A673 (cell line): ENCODE results near the gene ZNF668. TPM values are rescaled to one million over a fixed set of nuclear protein-coding genes. Genes with fewer than 3 reads are reported as not detected.

ENCODE experiments used
- BruUV-seq: library from RNA; stranded (reverse); fragments of 400-500 nt; replicated peaks from 2 replicates; lab custom pipeline; 2021; lab: Mats Ljungman, UMichigan
- CTCF ChIA-PET: fragments of 300-600 bp; sonication (Branson Sonifier 250); formaldehyde crosslinking; loops from one replicate; lab custom pipeline; 2022; ENCODE audit warnings: antibody characterized with exemption; lab: Charles Lee
- POLR2A ChIA-PET: fragments of 300-600 bp; sonication (Branson Sonifier 250); formaldehyde crosslinking; loops from one replicate; lab custom pipeline; 2022; ENCODE audit warnings: antibody characterized with exemption; ENCODE audit not compliant: low non-redundant PET; lab: Charles Lee
- DNase-seq: peaks from one replicate; pipeline ENCODE4 v3.0.0-alpha.2; 2015; ENCODE audit warnings: low spot score
- H3K27ac ChIP-seq: fragments of 200-600 bp; sonication (generic); 2 replicates; pipeline ENCODE4 v1.5.1; 2016; ENCODE audit warnings: mixed run types, low read depth, mild to moderate bottlenecking, mixed read lengths, antibody characterized with exemption, low read length; ENCODE audit not compliant: poor library complexity, severe bottlenecking
- H3K27me3 ChIP-seq: fragments of 200-600 bp; sonication (generic); replicated peaks from 2 replicates; pipeline ENCODE4 v1.6.1; 2017; ENCODE audit warnings: mixed run types, low read depth, mild to moderate bottlenecking, mixed read lengths, antibody characterized with exemption, low read length; ENCODE audit not compliant: insufficient read depth, poor library complexity
- H3K36me3 ChIP-seq: fragments of 200-600 bp; sonication (generic); 2 replicates; pipeline ENCODE4 v1.6.1; 2016; ENCODE audit warnings: mixed run types, mild to moderate bottlenecking, mixed read lengths, antibody characterized with exemption, low read length; ENCODE audit not compliant: insufficient read depth, poor library complexity, severe bottlenecking
- H3K4me1 ChIP-seq: fragments of 200-600 bp; sonication (generic); 2 replicates; pipeline ENCODE4 v1.6.1; 2017; ENCODE audit warnings: mixed run types, mild to moderate bottlenecking, mixed read lengths, antibody characterized with exemption, low read length; ENCODE audit not compliant: insufficient read depth, poor library complexity, severe bottlenecking
- H3K4me3 ChIP-seq: fragments of 200-600 bp; sonication (generic); 2 replicates; pipeline ENCODE4 v1.5.1; 2016; ENCODE audit warnings: low read depth, mixed run types, mild to moderate bottlenecking, mixed read lengths, low read length; ENCODE audit not compliant: poor library complexity, severe bottlenecking
- H3K9me3 ChIP-seq: fragments of 200-600 bp; sonication (generic); 2 replicates; pipeline ENCODE4 v1.6.1; 2016; ENCODE audit warnings: mixed run types, low read depth, mild to moderate bottlenecking, mixed read lengths, antibody characterized with exemption, low read length; ENCODE audit not compliant: poor library complexity, severe bottlenecking
- EZH2 ChIP-seq: fragments of 200-600 bp; sonication (generic); IDR thresholded peaks from 2 replicates; pipeline ENCODE4 v1.6.1; 2017; ENCODE audit warnings: borderline replicate concordance, low read depth, mild to moderate bottlenecking, mixed read lengths, antibody characterized with exemption, low read length; ENCODE audit not compliant: poor library complexity, severe bottlenecking
- intact Hi-C: fragments of 100-400 bp; cut with micrococcal nuclease; formaldehyde crosslinking; loops from one replicate; pipeline ENCODE4 v1.10.0; 2022; ENCODE audit not compliant: unreplicated experiment
- total RNA-seq: library from RNA; stranded (reverse); gene quantifications from 2 replicates; pipeline ENCODE4 v1.2.3, GENCODE V29; 2021
- TF ChIP-seq, protein P1 (sequence below): fragments of 300-800, 200-600 bp; sonication (generic); conservative IDR thresholded peaks from 2 replicates; pipeline ENCODE4 v1.5.1; 2017; ENCODE audit warnings: low read depth, mild to moderate bottlenecking, antibody characterized with exemption, low read length, moderate library complexity, mixed read lengths

ZNF668 gene
- total RNA-seq, 1 experiment from 2014 or later: 19.8 TPM

DNA sequence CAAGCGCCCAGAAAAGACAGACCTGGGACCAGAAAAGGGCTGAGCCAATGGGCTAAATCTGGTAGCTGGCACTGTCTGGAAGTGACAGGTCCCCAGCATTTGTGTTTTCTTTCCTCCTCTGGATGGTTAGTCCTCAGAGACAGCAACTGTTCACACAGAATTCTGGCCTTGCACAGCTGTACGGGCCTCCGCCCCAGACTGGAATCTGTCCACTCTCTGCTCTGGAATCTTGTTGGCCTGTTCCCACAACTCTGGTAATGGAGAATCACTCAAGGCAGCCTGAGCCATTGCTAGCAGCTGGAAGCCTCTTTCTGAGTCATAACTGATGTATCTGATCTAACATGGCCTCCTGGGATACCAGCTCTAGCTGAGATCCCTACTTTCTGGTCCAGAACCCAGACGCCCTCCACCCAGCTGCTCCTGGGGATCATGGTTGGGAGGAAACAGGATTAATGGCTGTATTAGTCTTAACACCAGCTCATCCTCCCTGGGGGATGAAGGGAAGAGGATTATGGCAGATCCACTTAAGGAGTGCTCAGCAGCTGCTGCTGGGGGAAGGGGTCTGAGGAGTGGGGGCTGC is 9.1 kb downstream of the ZNF668 start:
- ChIA-PET POLR2A (no interaction called here), CTCF (no interaction called here)
- peak overlapping the region; percentile 85 for H3K27ac ChIP-seq
- H3K4me3 ChIP-seq: no peak overlapping the region
- no peaks in the 10 kb centered on the region for H3K27me3 ChIP-seq
- DNase-seq: peak; percentile 91
- intact Hi-C loops: no loop called here
- no TSS peak for BruUV-seq
- H3K4me1 ChIP-seq: peaks cover 14% of the 10 kb centered on the region
- peaks cover 11% of the 10 kb centered on the region for H3K36me3 ChIP-seq
- no peak for TF ChIP-seq EZH2
- TF ChIP-seq, protein P1, sequence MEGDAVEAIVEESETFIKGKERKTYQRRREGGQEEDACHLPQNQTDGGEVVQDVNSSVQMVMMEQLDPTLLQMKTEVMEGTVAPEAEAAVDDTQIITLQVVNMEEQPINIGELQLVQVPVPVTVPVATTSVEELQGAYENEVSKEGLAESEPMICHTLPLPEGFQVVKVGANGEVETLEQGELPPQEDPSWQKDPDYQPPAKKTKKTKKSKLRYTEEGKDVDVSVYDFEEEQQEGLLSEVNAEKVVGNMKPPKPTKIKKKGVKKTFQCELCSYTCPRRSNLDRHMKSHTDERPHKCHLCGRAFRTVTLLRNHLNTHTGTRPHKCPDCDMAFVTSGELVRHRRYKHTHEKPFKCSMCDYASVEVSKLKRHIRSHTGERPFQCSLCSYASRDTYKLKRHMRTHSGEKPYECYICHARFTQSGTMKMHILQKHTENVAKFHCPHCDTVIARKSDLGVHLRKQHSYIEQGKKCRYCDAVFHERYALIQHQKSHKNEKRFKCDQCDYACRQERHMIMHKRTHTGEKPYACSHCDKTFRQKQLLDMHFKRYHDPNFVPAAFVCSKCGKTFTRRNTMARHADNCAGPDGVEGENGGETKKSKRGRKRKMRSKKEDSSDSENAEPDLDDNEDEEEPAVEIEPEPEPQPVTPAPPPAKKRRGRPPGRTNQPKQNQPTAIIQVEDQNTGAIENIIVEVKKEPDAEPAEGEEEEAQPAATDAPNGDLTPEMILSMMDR: no peak
- H3K9me3 ChIP-seq: no peaks in the 10 kb centered on the region

DNA sequence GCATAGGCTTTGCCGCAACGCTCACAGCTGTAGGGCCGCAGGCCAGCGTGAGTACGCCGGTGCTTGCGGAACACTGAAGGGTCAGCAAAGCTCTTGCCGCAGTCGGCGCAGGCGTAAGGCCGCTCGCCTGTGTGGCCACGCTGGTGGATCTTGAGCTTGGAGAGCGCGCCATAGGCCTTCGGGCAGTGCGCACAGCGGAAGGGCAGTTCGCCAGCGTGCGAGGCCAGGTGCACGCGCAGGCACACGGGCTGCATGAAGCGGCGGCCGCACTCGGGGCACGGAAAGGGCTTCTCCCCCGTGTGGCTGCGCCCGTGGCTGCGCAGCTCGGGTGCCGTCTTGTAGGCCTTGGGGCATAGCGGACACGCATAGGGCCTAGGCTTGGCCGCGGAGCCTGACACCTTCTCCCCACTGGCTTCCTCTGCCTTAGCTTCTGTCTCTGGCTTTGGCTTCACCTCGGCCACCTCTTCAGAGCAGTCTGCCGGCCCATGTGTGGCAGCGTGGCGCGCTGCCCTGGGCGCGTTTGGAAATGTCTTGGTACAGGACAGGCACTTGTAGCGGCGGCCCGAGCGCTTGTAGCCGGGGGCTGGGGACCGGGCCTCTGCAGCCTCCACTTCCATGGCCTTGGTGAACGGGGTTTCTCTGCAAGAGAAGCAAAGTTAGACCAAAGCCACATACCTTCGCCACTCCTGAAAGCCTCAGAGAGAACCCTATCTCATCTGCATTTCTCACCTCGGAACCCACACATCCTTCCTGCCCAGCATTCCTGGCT is 10.0 kb downstream of the ZNF668 start:
- H3K4me3 ChIP-seq: no peak overlapping the region

DNA sequence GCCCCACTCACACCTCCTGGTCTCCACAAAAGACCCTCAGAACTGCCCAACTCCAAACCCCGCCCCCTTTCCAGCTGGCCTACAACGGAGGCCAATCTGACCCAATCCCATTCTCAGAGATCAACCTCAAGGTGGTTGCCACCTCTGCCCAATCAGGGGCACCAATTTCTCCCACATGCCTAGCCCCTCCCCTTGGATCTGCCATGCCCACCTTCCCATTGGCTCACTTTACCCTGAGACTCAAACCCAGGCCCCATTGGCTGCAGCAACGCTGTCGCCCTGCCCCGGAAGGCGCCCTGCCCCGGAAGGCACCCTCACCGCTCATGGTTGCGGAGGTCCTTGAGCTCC is 10.6 kb downstream of the ZNF668 start:
- no peak overlapping the region for H3K4me3 ChIP-seq
- no TSS peak for BruUV-seq
- H3K27me3 ChIP-seq: no peaks in the 10 kb centered on the region
- intact Hi-C loops: no loop called here
- H3K4me1 ChIP-seq: peaks cover 14% of the 10 kb centered on the region
- peaks cover 11% of the 10 kb centered on the region for H3K36me3 ChIP-seq
- TF ChIP-seq, protein P1: no peak
- TF ChIP-seq EZH2: no peak
- DNase-seq: no peak
- peak overlapping the region; percentile 10 for H3K27ac ChIP-seq
- ChIA-PET CTCF (no interaction called here), POLR2A (no interaction called here)
- H3K9me3 ChIP-seq: no peaks in the 10 kb centered on the region

More for the DNA sequence above, 10.0 kb downstream of the ZNF668 start:
- Histone ChIP-seq H3K4me1 (peaks cover 14% of the 10 kb centered on the region), H3K9me3 (no peaks in the 10 kb centered on the region), H3K36me3 (peaks cover 11% of the 10 kb centered on the region), H3K27ac (peak overlapping the region; percentile 85), H3K27me3 (no peaks in the 10 kb centered on the region)
- no peak for DNase-seq
- BruUV-seq: no TSS peak
- ChIA-PET POLR2A (no interaction called here), CTCF (no interaction called here)
- intact Hi-C loops: no loop called here
- TF ChIP-seq, protein P1: no peak
- no peak for TF ChIP-seq EZH2
